K562 (cell line): ENCODE data around the gene TOM1L1. TPM values are rescaled to one million over a fixed set of nuclear protein-coding genes. Genes with fewer than 3 reads are reported as not detected.

Experiments
- ATF7 ChIP-seq: fragments of 450-650 bp; IDR thresholded peaks from 2 replicates; pipeline ENCODE4 v1.7.1; 2014; ENCODE audit warnings: mild to moderate bottlenecking, moderate library complexity
- CHD2 ChIP-seq: IDR thresholded peaks from 2 replicates; pipeline ENCODE4 v1.6.1; 2011; ENCODE audit warnings: low read depth, low read length
- CREB5 ChIP-seq: fragments of 250-450 bp; sonication (Bioruptor Pico); IDR thresholded peaks from 2 replicates; pipeline ENCODE4 v1.5.0; 2020; ENCODE audit warnings: mild to moderate bottlenecking
- CTCFL ChIP-seq: IDR thresholded peaks from 2 replicates; pipeline ENCODE4 v1.6.1; 2011; ENCODE audit warnings: borderline replicate concordance, low read depth, mild to moderate bottlenecking, moderate library complexity, low read length; ENCODE audit not compliant: insufficient read depth, poor library complexity, severe bottlenecking
- DIDO1 ChIP-seq: fragments of 450-650 bp; IDR thresholded peaks from 2 replicates; pipeline ENCODE4 v1.6.1; 2016; ENCODE audit warnings: low read depth, missing biosample characterization, missing genetic modification characterization
- MBD2 ChIP-seq: sonication (generic); IDR thresholded peaks from 2 replicates; pipeline ENCODE4 v1.6.1; 2016; ENCODE audit warnings: low read depth, borderline replicate concordance
- PHF21A ChIP-seq: fragments of 450-650 bp; IDR thresholded peaks from 2 replicates; pipeline ENCODE4 v1.6.1; 2017; ENCODE audit warnings: low read depth, borderline replicate concordance
- POLR2B ChIP-seq: fragments of 450-650 bp; IDR thresholded peaks from 2 replicates; pipeline ENCODE4 v1.6.1; 2018; ENCODE audit warnings: low read depth; ENCODE audit not compliant: partially characterized antibody
- RBFOX2 ChIP-seq: fragments of 200-400 bp; formaldehyde crosslinking; IDR thresholded peaks from 2 replicates; pipeline ENCODE4 v1.6.1; 2017; ENCODE audit warnings: low read depth, mild to moderate bottlenecking, low read length, moderate library complexity
- SMAD3 ChIP-seq: fragments of 450-650 bp; formaldehyde crosslinking; conservative IDR thresholded peaks from 2 replicates; pipeline ENCODE4 v1.4.0; 2020; ENCODE audit warnings: mild to moderate bottlenecking
- SMARCB1 ChIP-seq: IDR thresholded peaks from 2 replicates; pipeline ENCODE4 v1.6.1; 2011; ENCODE audit warnings: improper control_type of control experiment, low read depth; ENCODE audit not compliant: insufficient read length
- SMC3 ChIP-seq: conservative IDR thresholded peaks from 2 replicates; pipeline ENCODE4 v1.6.1; 2011; ENCODE audit warnings: low read depth, low read length, improper control_type of control experiment; ENCODE audit not compliant: insufficient read depth
- SRSF9 ChIP-seq: fragments of 200-400 bp; formaldehyde crosslinking; IDR thresholded peaks from 2 replicates; pipeline ENCODE4 v1.6.1; 2017; ENCODE audit warnings: low read depth, low read length, borderline replicate concordance
- TCF3 ChIP-seq: sonication (generic); formaldehyde crosslinking; IDR thresholded peaks from 2 replicates; pipeline ENCODE4 v1.4.0; 2020; ENCODE audit warnings: mild to moderate bottlenecking, missing genetic modification reagents
- ZNF41 ChIP-seq: fragments of 250-450 bp; sonication (Bioruptor Pico); conservative IDR thresholded peaks from 2 replicates; pipeline ENCODE4 v1.4.0; 2020; ENCODE audit warnings: mild to moderate bottlenecking
- ZZZ3 ChIP-seq: fragments of 450-650 bp; IDR thresholded peaks from 2 replicates; pipeline ENCODE4 v1.6.1; 2016; ENCODE audit warnings: antibody characterized with exemption, mild to moderate bottlenecking, moderate library complexity
- polyA plus RNA-seq, 8 experiments: library from polyadenylated mRNA; depleted of rRNA in 4 of 8; stranded (reverse) in 5 of 8; unstranded in 3 of 8; fragments of >200 nt; fragmentation: Nextera tagmentation in 2 of 8; fragmentation: Illumina TruSeq in 1 of 8; extraction: Ambion mirVana in 2 of 8; extraction: Trizol in 1 of 8; gene quantifications; 2 replicates each; pipeline versions ENCODE4 v1.2.1 to v1.2.3, GENCODE V29; 2011 to 2014; ENCODE audit warnings: inconsistent platforms in 1 of 8, missing spikeins in 1 of 8
- total RNA-seq, 7 experiments: library from RNA; depleted of rRNA in 6 of 7; stranded (reverse); fragments of >200 nt in 6 of 7; fragmentation: Illumina TruSeq in 2 of 7; extraction: Trizol in 2 of 7; gene quantifications; 2 replicates each; pipeline versions ENCODE4 v1.2.1 to v1.2.3, GENCODE V29; 2011 to 2021; ENCODE audit warnings: low replicate concordance in 1 of 7
- TF ChIP-seq, protein P1 (sequence below): fragments of 250-450 bp; sonication (Bioruptor Pico); IDR thresholded peaks from 2 replicates; pipeline ENCODE4 v1.9.0; 2021; ENCODE audit warnings: mild to moderate bottlenecking, inconsistent platforms
- TF ChIP-seq, protein P2 (sequence below), 3 experiments: fragments of 200-800 bp in 1 of 3; fragments of 250-450 bp in 1 of 3; fragments of 450-650 bp in 1 of 3; sonication (Bioruptor Pico) in 1 of 3; sonication (Bioruptor generic) in 1 of 3; formaldehyde crosslinking in 1 of 3; IDR thresholded peaks; 2 replicates each; pipeline versions ENCODE4 v1.6.1 to v1.8.0; 2016 to 2022; ENCODE audit warnings: mild to moderate bottlenecking in 2 of 3, missing genetic modification characterization in 2 of 3, missing compliant biosample characterization in 1 of 3, moderate library complexity in 1 of 3

Gene TOM1L1
- total and polyA plus RNA-seq, 9 of the 15 experiments (the other 6 are each of a cell fraction or from before 2014, with no cell fraction given), result 21.3 to 74.3 (median 31.0) TPM

- TF ChIP-seq, protein P1, sequence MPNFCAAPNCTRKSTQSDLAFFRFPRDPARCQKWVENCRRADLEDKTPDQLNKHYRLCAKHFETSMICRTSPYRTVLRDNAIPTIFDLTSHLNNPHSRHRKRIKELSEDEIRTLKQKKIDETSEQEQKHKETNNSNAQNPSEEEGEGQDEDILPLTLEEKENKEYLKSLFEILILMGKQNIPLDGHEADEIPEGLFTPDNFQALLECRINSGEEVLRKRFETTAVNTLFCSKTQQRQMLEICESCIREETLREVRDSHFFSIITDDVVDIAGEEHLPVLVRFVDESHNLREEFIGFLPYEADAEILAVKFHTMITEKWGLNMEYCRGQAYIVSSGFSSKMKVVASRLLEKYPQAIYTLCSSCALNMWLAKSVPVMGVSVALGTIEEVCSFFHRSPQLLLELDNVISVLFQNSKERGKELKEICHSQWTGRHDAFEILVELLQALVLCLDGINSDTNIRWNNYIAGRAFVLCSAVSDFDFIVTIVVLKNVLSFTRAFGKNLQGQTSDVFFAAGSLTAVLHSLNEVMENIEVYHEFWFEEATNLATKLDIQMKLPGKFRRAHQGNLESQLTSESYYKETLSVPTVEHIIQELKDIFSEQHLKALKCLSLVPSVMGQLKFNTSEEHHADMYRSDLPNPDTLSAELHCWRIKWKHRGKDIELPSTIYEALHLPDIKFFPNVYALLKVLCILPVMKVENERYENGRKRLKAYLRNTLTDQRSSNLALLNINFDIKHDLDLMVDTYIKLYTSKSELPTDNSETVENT, result 0 out of 2 replicates have a peak, but pooled peaks have one; percentile 50
- TF ChIP-seq MBD2 (peak; percentile 59; the same call in 1 of the 2 replicates), CTCFL (peak; percentile 97), SMC3 (no peak), POLR2B (peak; percentile 88), SMAD3 (CRISPR knock-in tag) (no peak), DIDO1 (tag) (no peak), TCF3 (CRISPR knock-in tag) (no peak), CREB5 (CRISPR knock-in tag) (no peak), ZZZ3 (no peak), RBFOX2 (peak; percentile 91), SRSF9 (no peak), CHD2 (peak; percentile 100), PHF21A (no peak), ZNF41 (no peak), SMARCB1 (no peak), ATF7 (no peak; the same call in none of the 2 replicates)
- TF ChIP-seq, protein P2, sequence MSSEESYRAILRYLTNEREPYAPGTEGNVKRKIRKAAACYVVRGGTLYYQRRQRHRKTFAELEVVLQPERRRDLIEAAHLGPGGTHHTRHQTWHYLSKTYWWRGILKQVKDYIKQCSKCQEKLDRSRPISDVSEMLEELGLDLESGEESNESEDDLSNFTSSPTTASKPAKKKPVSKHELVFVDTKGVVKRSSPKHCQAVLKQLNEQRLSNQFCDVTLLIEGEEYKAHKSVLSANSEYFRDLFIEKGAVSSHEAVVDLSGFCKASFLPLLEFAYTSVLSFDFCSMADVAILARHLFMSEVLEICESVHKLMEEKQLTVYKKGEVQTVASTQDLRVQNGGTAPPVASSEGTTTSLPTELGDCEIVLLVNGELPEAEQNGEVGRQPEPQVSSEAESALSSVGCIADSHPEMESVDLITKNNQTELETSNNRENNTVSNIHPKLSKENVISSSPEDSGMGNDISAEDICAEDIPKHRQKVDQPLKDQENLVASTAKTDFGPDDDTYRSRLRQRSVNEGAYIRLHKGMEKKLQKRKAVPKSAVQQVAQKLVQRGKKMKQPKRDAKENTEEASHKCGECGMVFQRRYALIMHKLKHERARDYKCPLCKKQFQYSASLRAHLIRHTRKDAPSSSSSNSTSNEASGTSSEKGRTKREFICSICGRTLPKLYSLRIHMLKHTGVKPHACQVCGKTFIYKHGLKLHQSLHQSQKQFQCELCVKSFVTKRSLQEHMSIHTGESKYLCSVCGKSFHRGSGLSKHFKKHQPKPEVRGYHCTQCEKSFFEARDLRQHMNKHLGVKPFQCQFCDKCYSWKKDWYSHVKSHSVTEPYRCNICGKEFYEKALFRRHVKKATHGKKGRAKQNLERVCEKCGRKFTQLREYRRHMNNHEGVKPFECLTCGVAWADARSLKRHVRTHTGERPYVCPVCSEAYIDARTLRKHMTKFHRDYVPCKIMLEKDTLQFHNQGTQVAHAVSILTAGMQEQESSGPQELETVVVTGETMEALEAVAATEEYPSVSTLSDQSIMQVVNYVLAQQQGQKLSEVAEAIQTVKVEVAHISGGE (CRISPR knock-in tag; IDR thresholded peaks at IDR 0.05), result no peak
Observed at GRCh38 chr17:54968262-54968987, 67.8 kb downstream of the TOM1L1 start, which contains the start of the genes COX11 and STXBP4 (continued).
